ENCODE data around the gene LTK.

DNA sequence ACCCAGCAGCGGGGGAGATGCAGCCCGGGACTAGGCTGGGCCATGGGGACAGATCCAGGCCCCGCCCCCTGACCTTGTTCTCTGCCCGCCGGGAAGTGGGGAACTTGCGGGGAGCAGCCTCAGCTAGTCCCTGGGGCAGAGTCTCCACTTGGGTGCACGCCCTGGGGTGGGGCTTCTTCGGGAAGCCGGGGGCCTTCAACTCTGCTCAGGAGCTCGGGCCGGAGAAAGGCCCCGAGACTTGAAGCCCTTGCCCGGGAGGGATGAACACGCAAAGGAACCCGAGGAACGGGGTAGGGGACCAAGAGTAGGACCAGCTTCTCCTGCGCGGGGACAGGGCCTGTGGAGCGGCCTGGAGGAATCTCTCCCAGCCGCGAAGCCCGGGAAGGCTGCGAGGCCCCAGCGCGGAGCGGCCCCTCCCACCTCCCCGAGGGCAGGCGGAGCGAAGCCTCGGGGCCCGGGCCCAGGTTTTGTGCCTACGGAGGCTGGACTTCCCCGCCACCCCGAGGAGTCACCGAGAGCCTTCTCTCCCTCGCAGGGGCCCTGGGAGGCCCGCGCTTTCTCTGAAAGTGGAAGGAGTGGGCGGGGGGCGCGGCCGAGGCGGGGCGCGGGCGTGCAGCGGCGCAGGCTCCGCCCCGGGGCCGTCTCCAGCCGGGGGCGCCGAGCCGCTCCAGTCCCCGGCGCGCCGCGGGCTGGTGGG is 20.3 kb downstream of the LTK start, which contains the start of gene ITPKA:
- TF ChIP-seq, protein P1, sequence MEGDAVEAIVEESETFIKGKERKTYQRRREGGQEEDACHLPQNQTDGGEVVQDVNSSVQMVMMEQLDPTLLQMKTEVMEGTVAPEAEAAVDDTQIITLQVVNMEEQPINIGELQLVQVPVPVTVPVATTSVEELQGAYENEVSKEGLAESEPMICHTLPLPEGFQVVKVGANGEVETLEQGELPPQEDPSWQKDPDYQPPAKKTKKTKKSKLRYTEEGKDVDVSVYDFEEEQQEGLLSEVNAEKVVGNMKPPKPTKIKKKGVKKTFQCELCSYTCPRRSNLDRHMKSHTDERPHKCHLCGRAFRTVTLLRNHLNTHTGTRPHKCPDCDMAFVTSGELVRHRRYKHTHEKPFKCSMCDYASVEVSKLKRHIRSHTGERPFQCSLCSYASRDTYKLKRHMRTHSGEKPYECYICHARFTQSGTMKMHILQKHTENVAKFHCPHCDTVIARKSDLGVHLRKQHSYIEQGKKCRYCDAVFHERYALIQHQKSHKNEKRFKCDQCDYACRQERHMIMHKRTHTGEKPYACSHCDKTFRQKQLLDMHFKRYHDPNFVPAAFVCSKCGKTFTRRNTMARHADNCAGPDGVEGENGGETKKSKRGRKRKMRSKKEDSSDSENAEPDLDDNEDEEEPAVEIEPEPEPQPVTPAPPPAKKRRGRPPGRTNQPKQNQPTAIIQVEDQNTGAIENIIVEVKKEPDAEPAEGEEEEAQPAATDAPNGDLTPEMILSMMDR (IDR thresholded peaks at IDR 0.05): no peak
- no peak for TF ChIP-seq EZH2 (IDR thresholded peaks at IDR 0.05; ENCODE audit: borderline replicate concordance, insufficient read depth, low read depth, low read length, poor library complexity, severe bottlenecking)

Data from B cell (primary cell).